ENCODE results near the gene ASB11. TPM values are rescaled to one million over a fixed set of nuclear protein-coding genes. Genes with fewer than 3 reads are reported as not detected.

The ASB11 gene
- total RNA-seq, 1 experiment from 2014 or later, result not detected

DNA sequence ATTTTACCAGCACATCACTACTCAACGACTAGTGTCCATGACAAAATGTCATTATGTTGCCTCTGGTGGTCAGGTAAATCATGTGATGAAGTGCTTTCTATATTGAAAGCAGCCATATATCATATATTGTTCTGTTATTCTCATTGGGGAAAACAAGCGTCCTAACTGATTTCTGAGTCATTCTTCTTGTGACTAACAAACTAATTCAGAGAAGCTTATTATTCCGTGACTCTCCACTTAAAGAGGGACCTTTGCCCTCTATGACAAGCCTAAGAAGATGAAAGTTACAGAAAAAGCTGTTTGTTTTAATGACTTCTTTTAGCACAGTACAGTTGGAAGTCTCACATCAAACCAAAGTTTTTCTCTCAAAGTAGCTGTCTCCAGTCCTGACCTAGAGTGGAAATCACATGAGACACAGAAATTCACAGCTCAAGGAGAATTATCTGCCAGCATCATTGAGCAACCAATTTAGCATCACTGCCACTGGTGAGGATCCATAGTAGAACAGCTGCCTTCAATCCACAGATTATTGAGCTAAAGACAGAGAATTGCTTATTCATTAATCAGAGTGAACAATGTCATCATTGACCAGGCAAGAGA is 81.9 kb downstream of the ASB11 start:
- Histone ChIP-seq H3K27ac (ENCODE audit: insufficient read length, low read depth, low read length) (no peak overlapping the region), H3K79me1 (ENCODE audit: insufficient read depth, low read depth, low read length, poor library complexity, severe bottlenecking) (no peaks in the 10 kb centered on the region), H2AK5ac (ENCODE audit: insufficient read length, low read length) (no peak overlapping the region), H4K5ac (ENCODE audit: insufficient read length, low read depth, low read length) (no peak overlapping the region), H3K4me1 (ENCODE audit: insufficient read depth, low read length) (no peaks in the 10 kb centered on the region), H4K91ac (ENCODE audit: insufficient read length, low read depth, low read length) (no peak overlapping the region), H2BK5ac (ENCODE audit: insufficient read length, low read length) (no peak overlapping the region), H3K56ac (ENCODE audit: insufficient read length, low read depth, low read length) (no peak overlapping the region), H4K20me1 (ENCODE audit: control insufficient read depth, insufficient read depth, insufficient read length) (no peaks in the 10 kb centered on the region), H3K18ac (ENCODE audit: insufficient read length, low read depth, low read length) (no peak overlapping the region), H3K79me2 (ENCODE audit: insufficient read depth, low read length) (no peaks in the 10 kb centered on the region), H2BK120ac (ENCODE audit: low read depth, low read length, poor library complexity, severe bottlenecking) (no peak overlapping the region), H3K4ac (ENCODE audit: low read depth, low read length) (no peak overlapping the region), H2BK12ac (ENCODE audit: insufficient read length, low read depth, low read length) (no peak overlapping the region), H4K8ac (replicated peaks; ENCODE audit: insufficient read length, low read depth, low read length) (no peak overlapping the region), H2BK15ac (ENCODE audit: low read depth, low read length) (no peak overlapping the region), H3K23ac (ENCODE audit: insufficient read length, low read depth, low read length) (no peak overlapping the region), H2AFZ (ENCODE audit: low read length) (no peak overlapping the region), H2BK20ac (ENCODE audit: low read depth, low read length, poor library complexity, severe bottlenecking) (no peak overlapping the region), H3T11ph (ENCODE audit: low read length) (no peak overlapping the region), H3K23me2 (ENCODE audit: insufficient read length, low read depth, low read length, poor library complexity, severe bottlenecking) (no peaks in the 10 kb centered on the region), H3K14ac (ENCODE audit: insufficient read depth, low read length) (no peak overlapping the region), H3K9ac (ENCODE audit: extremely low read depth, insufficient read length, low read length) (no peak overlapping the region), H3K9me3 (ENCODE audit: control insufficient read depth, low read depth, low read length) (no peaks in the 10 kb centered on the region), H3K4me2 (ENCODE audit: insufficient read depth, insufficient read length, low read length) (no peak overlapping the region), H3K27me3 (ENCODE audit: insufficient read depth, low read length) (no peaks in the 10 kb centered on the region)
- no peak overlapping the region for H3K27ac Mint-ChIP-seq
- DNase-seq, result no peak
- no peak overlapping the region for H3K4me3 Mint-ChIP-seq
- no peaks in the 10 kb centered on the region for H3K4me1 Mint-ChIP-seq
- no peaks in the 10 kb centered on the region; the same call in 1 of the 2 replicates for H3K27me3 Mint-ChIP-seq (ENCODE audit: low read depth)
- no CpG with 5 or more reads among the region's 3 CpGs for WGBS (ENCODE audit: extremely low coverage, insufficient read length, low lambda C conversion rate)
- H3K36me3 Mint-ChIP-seq (ENCODE audit: insufficient read depth in 1 of 3, low read depth in 3 of 3), result peaks cover 0 to 4% (median 4%) of the 10 kb centered on the region in 3 experiments; a peak in 4 of 7 replicates
- no peak for TF ChIP-seq CTCF (conservative IDR thresholded peaks at IDR 0.05)
- peaks cover 47 to 54% of the 10 kb centered on the region in 2 experiments for H3K9me3 Mint-ChIP-seq

Other genes with a start within 250 kb of the ASB11 start
- gene ASB9, start 45.6 kb downstream of the ASB11 start, total RNA-seq (2021), result 0.15 TPM in 1 of 2 replicates, not detected in the other
- 13.5 and 13.9 TPM in 2 replicates for gene PIGA, start 19.9 kb upstream of the ASB11 start, total RNA-seq (2021)
- gene VEGFD, start 68.8 kb upstream of the ASB11 start, total RNA-seq (2021), result 0.11 TPM in 1 of 2 replicates, not detected in the other
- 25.1 and 29.7 TPM in 2 replicates for gene PIR, start 177.7 kb upstream of the ASB11 start, total RNA-seq (2021)
- not detected in 2 replicates for gene BMX, start 185.2 kb upstream of the ASB11 start, total RNA-seq (2021)

All from H9 (cell line).